ENCODE results near the gene LMAN1L. TPM values are rescaled to one million over a fixed set of nuclear protein-coding genes. Genes with fewer than 3 reads are reported as not detected.

The LMAN1L gene
- total RNA-seq, 1 donor: not detected

DNA sequence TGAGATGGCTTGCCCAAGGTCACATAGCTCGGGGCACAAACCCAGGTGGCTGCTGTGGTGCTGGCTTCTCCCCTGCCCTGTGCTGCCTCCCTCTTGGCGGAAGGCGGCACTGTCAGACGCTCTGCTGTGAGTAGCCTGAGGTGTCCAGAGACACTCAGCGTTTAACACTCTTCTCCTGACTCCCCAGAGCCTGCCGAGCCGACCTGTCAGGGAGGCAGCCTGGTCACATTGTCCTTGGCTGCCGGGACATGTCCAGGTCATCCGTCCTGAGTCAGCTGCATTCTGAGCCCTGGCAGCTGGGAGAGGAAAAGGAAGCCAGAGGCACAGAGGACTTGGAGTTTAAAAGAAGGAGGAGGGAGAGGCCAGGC lies 4.7 kb downstream of the LMAN1L start:
- TF ChIP-seq, protein P1, sequence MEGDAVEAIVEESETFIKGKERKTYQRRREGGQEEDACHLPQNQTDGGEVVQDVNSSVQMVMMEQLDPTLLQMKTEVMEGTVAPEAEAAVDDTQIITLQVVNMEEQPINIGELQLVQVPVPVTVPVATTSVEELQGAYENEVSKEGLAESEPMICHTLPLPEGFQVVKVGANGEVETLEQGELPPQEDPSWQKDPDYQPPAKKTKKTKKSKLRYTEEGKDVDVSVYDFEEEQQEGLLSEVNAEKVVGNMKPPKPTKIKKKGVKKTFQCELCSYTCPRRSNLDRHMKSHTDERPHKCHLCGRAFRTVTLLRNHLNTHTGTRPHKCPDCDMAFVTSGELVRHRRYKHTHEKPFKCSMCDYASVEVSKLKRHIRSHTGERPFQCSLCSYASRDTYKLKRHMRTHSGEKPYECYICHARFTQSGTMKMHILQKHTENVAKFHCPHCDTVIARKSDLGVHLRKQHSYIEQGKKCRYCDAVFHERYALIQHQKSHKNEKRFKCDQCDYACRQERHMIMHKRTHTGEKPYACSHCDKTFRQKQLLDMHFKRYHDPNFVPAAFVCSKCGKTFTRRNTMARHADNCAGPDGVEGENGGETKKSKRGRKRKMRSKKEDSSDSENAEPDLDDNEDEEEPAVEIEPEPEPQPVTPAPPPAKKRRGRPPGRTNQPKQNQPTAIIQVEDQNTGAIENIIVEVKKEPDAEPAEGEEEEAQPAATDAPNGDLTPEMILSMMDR (IDR thresholded peaks at IDR 0.05; ENCODE audit: insufficient read depth, low read depth, low read length): peak; percentile 8
- no peak overlapping the region for H3K4me3 ChIP-seq (ENCODE audit: low read depth, low read length)
- DNase-seq (ENCODE audit: low read depth): peak; percentile 8

- H3K4me3 ChIP-seq (ENCODE audit: low read depth, low read length): no peak overlapping the region
- no peak for DNase-seq (ENCODE audit: low read depth)
- TF ChIP-seq, protein P1 (IDR thresholded peaks at IDR 0.05; ENCODE audit: insufficient read depth, low read depth, low read length): no peak
Measured at GRCh38 chr15:74820056-74820455, 7.4 kb downstream of the LMAN1L start.

DNA sequence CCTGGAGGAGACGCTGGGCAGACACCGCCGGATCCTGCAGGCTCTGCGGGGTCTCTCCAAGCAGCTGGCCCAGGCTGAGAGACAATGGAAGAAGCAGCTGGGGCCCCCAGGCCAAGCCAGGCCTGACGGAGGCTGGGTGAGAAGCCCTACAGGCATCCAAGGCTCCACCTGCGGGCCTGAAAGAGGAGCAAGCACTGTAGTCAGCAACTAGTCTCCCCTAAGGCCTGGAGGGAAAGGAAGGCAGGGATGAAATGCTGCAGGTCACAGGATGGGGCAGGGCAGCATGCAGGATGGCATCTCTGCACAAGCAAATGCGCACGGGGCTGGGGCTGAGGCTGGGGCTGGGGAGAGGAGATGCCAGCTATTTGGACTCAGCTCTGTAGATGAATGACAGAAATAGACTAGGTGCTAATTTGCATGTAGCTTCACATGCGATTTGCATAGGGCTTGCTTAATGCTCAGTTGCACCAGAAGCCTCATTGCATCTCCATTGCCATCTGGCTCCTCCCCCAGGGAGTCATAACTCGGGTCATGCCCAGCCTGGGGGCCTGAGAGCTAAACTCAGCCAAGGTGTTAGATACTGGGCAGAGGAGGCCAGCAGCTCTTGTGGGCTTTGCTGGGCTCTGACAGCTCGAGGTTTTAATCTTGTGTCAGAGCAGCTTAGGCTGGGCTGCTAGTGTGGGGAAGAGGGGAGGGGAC lies 8.6 kb downstream of the LMAN1L start:
- no peak for DNase-seq (ENCODE audit: low read depth)
- H3K4me3 ChIP-seq (ENCODE audit: low read depth, low read length): no peak overlapping the region
- TF ChIP-seq, protein P1 (IDR thresholded peaks at IDR 0.05; ENCODE audit: insufficient read depth, low read depth, low read length): no peak

DNA sequence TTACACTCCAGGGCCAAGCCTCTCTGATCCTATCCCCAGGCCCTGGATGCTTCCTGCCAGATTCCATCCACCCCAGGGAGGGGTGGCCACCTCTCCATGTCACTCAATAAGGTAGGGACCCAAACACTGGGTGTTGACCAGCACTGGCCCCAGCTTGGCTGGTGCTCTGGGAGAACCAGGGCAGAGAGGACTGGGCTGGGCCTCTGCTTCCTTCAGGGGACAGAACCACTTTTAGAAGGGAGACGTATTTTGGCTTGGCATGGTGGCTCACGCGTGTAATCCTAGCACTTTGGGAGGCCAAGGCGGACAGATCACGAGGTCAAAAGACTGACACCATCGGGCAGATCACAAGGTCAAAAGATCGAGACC lies 9.1 kb downstream of the LMAN1L start:
- no peak overlapping the region for H3K4me3 ChIP-seq (ENCODE audit: low read depth, low read length)
- no peak for DNase-seq (ENCODE audit: low read depth)
- TF ChIP-seq, protein P1 (IDR thresholded peaks at IDR 0.05; ENCODE audit: insufficient read depth, low read depth, low read length): no peak

DNA sequence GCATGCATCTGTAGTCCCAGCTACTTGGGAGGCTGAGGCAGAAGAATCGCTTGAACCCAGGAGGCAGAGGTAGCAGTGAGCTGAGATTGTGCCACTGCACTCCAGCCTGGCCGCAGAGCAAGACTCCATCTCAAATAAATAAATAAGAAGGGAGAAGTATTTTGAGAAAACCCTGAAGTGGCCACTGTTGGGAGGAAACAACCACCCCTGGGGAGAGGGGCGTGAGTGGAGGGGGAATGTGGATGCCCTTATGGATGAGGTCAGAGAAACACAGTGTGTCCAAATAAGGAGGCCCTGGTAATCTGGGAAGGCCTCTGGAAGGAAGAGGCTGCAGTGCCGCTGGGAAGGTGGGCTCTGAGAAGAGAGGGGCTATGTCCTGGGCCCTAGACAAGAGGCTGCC lies 9.6 kb downstream of the LMAN1L start:
- TF ChIP-seq, protein P1 (IDR thresholded peaks at IDR 0.05; ENCODE audit: insufficient read depth, low read depth, low read length): no peak
- H3K4me3 ChIP-seq (ENCODE audit: low read depth, low read length): no peak overlapping the region
- DNase-seq (ENCODE audit: low read depth): no peak

GRCh38 chr15:74823324-74823723 lies 10.7 kb downstream of the LMAN1L start:
- TF ChIP-seq, protein P1 (IDR thresholded peaks at IDR 0.05; ENCODE audit: insufficient read depth, low read depth, low read length): no peak
- no peak for DNase-seq (ENCODE audit: low read depth)
- H3K4me3 ChIP-seq (ENCODE audit: low read depth, low read length): no peak overlapping the region

DNA sequence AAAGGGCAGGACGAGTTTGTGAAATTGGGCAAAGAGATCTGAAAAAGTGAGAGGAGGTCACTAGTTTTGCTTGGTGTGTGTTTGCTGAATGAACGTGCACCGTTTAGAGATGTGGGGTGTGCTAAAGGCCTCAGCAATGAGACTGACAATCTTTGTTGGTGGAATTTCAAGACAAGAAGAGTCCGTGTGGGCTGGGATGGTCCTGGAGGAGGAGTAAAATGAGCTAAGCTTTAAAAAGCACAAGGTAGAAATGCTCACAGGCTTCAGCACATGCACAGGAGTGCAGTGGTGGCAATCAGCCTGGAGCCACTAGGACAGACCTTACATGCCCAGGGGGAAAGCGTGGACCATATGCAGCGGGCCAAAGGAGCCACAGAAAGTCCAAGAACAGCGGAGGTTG lies 12.3 kb downstream of the LMAN1L start:
- no peak for DNase-seq (ENCODE audit: low read depth)
- H3K4me3 ChIP-seq (ENCODE audit: low read depth, low read length): no peak overlapping the region
- TF ChIP-seq, protein P1 (IDR thresholded peaks at IDR 0.05; ENCODE audit: insufficient read depth, low read depth, low read length): no peak
